GM18499 (cell line): ENCODE results near the gene CELSR1.

Experiments
- ATAC-seq: cut with Tn5 transposase; IDR thresholded peaks from one replicate; pipeline ENCODE4 v1.9.1; 2021; ENCODE audit warnings: moderate number of reproducible peaks; ENCODE audit not compliant: insufficient read depth, unreplicated experiment

CELSR1 gene

DNA sequence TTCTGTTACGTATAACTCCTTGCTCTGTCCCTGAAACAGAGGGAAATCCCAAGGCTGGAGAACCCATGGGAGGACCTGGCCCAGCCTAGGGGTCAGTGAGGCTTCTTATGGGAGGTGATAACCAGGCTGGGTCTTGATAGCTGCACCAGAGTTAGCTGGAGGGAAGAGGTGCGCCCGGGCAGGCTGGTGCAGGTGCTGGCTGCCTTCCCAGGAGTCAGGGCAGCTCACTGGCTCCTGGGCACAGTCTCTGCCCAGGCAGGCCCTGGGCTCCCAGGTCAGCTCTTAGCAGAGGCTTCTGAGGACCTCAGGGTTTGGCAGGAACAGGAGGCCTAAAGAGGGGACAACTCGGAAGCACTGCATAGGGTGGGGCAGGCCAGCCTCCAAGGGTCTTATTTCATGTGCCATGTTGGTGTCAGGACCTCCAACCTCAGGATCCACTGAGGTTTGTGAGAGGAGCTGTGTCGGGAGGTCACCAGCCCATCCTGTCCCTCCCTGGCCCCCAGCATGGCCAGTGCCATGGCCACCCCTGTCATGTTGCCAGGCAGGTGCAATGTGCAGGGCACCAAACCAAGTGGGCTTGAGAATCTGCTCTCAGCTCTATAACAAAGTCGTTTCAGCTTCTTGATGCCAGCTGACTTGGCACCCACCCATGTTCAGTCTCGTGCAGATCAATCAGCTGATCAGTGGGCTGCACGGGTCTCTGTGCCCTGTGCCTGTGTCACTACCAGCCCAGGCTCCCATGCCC is 20.5 kb upstream of the CELSR1 start:
- ATAC-seq: no peak

DNA sequence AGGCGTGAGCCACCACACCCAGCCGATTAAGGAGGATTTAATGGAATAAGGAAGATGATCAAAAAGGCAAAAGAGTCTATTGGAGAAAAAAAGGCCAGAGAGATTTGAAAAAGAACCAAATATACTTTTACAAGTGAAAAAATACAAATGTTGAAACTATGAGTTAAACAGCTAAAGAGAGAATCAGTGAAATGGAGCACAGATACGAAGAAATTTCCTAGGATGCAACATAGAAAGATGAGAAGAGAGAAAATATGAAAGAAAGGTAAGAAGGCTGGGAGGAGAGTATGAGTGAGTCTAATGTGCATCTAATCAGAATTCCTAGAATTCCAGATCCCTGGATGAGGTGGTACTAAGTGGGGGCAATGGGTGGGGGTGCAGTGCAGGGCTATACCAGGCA is 19.4 kb upstream of the CELSR1 start:
- no peak for ATAC-seq

- no peak for ATAC-seq
Observed at GRCh38 chr22:46553189-46553588, 15.8 kb upstream of the CELSR1 start.

- no peak for ATAC-seq
Observed at GRCh38 chr22:46551996-46552395, 14.6 kb upstream of the CELSR1 start.

- no peak for ATAC-seq
Observed at GRCh38 chr22:46551321-46551720, 13.9 kb upstream of the CELSR1 start.

DNA sequence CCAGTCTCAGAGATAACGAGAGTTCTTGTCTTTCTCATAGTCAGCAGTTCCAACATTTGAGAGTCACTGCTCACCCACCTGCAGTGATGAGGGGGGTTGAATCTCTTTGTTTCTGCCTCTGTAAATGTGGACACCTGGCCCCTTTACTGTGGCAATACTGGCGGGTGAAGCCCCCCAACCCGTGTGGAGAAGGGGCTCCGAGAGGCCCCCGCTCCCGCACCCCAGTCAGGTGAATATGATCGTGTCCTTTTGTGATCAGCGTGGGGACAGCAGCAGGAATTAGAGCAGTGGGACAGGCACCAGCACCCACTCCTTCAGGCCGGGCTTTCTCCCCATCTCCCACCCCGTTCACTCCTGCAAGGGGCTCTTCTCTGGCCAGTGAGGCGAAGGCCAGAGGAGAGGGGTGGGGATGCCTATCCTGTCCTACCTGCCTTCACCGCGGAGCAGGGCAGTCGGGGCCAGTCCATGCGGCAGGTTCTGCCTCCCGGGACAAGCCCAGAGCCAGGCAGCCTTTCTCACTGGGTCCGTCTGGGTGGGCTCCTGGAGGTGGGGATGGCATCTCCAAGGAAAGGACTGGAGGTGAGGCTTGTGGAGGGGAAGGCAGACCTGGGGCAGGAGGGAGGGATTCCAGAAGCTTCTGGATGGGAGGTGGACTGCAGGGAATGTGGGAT is 12.7 kb upstream of the CELSR1 start:
- no peak for ATAC-seq

GRCh38 chr22:46549563-46549840 is 12.1 kb upstream of the CELSR1 start:
- no peak for ATAC-seq

DNA sequence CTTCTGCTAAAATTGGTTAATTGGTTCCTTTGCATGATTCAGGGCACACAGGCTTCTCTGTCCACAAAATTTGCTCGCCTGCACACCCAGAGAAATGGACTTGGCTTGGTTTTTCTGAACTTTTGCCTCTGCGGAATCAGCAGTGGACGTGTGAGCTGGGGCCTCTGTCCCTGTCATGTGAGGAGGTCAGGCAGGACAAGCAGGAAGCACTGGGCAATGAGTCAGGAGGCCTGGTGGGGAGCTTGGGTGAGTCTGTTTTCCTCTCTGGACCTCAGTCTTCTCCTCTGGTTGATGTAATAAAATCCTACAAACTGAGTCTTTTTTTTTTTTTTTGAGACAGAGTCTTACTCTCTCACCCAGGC is 10.4 kb upstream of the CELSR1 start:
- ATAC-seq: no peak

GRCh38 chr22:46547179-46547882 is 9.9 kb upstream of the CELSR1 start:
- no peak for ATAC-seq

GRCh38 chr22:46546466-46547178 is 9.2 kb upstream of the CELSR1 start:
- no peak for ATAC-seq

- ATAC-seq: no peak
Observed at GRCh38 chr22:46545086-46545792, 7.8 kb upstream of the CELSR1 start.

DNA sequence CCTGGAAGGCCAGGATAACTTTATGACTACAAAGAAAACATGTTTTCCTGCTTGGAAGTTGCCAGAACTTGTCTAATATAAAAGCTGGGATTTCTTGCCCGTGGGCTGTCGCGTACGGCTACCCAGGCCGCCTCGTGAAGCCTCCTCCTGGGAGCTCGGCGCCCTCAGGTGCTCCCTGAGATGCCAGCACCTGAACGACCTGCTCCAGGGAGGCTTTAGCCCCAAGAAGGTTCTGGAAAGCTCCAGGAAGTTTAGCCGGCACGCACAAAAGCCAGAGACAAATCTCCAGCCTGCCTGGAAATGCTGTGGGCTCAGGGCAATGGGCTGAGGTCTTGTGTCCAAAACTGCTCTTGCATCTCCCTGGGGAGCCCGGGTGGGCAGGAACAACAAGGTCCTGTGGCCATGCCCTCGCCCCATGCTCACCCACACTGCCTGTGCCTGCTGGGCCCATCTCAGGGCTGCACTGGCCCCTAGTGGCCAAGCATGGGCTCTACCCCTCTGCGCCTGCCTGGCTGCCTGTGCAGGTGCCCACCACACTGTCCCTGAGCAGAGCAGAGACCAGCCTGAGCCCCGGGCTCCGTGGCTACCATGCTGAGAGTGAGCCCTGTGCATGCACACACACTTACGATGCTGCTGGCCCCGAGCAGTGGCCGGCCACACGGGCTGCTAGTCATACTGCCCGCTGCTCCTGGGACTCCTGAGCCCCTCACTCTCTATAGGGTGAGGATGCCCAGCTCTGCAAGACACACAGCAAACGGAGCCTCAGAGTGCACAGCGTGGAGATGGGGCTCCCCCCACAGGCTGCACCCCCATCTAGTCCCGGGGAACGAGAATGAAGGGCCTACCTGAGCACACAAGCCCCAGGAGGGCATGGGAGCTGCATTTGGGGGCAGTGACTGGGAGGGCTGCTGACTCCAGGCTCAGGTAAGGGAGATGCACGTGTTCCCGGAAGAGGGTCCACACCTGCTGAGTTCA is 4.9 kb upstream of the CELSR1 start:
- no peak for ATAC-seq

GRCh38 chr22:46541536-46541935 is 4.1 kb upstream of the CELSR1 start:
- ATAC-seq: no peak

- ATAC-seq: no peak
Observed at GRCh38 chr22:46540874-46541273, 3.5 kb upstream of the CELSR1 start.

GRCh38 chr22:46539169-46539568 is 1.7 kb upstream of the CELSR1 start:
- ATAC-seq: no peak

GRCh38 chr22:46538814-46539160 is 1.4 kb upstream of the CELSR1 start:
- no peak for ATAC-seq

DNA sequence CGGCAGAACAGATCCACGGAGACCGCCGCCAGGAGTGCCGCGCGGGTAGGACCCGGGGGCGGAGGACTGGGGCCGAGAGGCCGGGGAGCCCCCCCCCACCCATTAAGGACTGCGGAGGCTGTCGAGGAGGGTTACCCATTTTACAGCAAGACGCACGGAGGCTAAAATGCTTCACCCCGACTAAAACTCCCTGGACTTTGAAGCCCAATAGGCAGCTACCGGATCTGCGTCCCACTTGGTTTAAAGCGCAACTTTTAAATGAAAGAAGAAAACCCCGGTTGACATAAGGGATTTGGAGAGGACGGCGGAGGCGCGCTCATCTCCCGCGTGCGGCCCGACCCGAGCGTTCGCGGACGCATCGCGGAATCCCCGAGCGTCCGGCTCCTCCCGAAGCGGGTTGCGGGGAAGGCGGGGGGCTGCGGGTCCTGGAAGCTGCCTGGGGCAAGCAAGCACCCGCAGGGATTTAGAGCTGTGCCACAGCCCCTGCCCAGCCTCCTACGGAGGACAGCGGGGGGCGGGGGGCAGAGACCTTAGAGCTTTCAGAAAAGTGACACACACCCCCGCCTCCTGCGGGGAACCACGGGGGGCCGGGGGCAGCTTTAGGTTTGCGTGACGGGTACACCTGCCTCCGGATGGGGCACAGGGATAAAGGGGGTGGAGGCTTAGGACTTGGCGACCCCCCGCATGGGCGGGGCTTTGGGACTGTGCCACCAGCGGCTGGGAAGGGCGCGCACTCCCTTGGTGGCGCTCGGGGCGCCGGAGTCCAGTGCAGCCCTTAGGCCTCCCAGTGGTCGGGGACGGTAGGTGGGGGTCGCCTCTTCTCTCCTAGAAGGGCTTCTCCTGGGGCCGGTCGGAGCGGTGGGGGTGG is 760 bp upstream of the CELSR1 start:
- no peak for ATAC-seq

- no peak for ATAC-seq
Observed at GRCh38 chr22:46536537-46537224, 739 bp downstream of the CELSR1 start.
